ENCODE measurements around the gene SOBP.

Gene SOBP

DNA sequence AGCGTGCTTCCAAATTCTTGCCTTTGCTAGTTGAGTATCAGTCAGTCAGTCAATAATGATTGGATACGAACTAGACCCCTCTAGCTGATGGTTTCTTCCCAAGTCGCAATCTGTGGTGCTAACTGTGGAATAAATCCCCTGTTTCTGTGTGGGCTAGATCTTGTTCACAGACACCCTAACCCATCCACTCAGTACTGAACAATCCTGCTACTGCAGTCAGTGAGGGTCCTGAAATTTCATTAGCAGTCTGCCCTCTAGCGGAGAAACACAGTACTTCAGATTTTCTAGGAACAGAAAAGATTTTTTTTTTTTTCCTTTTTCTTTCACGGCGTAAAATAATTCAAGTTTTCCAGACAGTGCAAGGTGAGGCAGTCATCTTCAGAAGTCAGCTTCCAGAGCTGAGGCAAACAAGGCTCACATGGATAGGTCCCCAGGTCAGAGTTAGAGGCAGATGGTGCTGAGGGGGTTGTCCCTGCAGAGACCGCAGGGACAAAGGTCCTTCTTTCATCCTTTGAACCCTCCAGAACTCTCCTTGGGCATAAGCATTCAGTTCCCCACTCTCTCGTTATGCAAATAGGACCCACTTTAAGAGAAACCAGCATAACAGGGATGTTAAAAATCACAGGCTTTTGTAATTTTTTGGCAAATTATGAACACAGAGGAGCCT is 214.6 kb downstream of the SOBP start:
- Histone ChIP-seq H3K9me3 (ENCODE audit: insufficient read depth, low read length) (no peaks in the 10 kb centered on the region), H3K36me3 (ENCODE audit: insufficient read depth, insufficient read length, low read length) (no peaks in the 10 kb centered on the region), H3K4me1 (ENCODE audit: insufficient read depth, insufficient read length) (peaks cover 3% of the 10 kb centered on the region), H3K9ac (ENCODE audit: insufficient read length, low read depth) (no peak overlapping the region), H3K4me3 (ENCODE audit: insufficient read length, low read depth) (no peak overlapping the region), H3K27me3 (ENCODE audit: insufficient read depth, insufficient read length) (no peaks in the 10 kb centered on the region)
- TF ChIP-seq ZNF274 (IDR thresholded peaks at IDR 0.05; ENCODE audit: low read depth, low read length) (no peak), YY1 (IDR thresholded peaks at IDR 0.05; ENCODE audit: insufficient read depth, insufficient read length) (no peak), SUZ12 (IDR thresholded peaks at IDR 0.05; ENCODE audit: extremely low read depth, insufficient read depth, insufficient read length) (no peak)
- peak; percentile 27 for DNase-seq (ENCODE audit: low read depth, low spot score)

DNA sequence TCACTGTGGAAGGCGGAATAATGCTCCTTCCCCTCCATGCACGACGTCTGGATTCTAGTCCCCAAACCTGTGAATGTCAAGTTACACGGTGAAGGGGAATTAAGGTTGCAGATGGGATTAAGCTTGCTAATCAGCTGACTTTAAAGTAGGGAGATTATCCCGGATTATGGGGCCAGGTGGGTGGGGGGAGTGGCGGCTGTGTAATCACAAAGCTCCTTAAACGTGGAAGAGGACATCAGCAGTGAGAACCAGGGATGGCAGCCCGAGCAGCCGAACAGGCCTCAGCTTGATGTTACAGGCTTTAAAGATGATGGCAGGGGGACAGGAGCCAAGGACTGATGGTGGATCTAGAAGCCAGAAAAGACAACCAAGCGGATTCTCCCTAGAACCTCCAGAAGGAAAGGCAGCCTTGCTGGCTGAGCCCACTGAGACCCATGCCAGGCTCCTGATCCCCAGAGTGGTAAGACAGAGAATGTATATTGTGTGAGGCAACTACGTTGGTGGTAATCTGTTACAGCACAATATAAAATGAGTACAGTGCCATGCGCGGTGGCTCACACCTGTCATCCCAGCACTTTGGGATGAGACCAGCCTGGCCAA is 216.7 kb downstream of the SOBP start:
- TF ChIP-seq ZNF274 (IDR thresholded peaks at IDR 0.05; ENCODE audit: low read depth, low read length) (no peak), YY1 (IDR thresholded peaks at IDR 0.05; ENCODE audit: insufficient read depth, insufficient read length) (no peak), SUZ12 (IDR thresholded peaks at IDR 0.05; ENCODE audit: extremely low read depth, insufficient read depth, insufficient read length) (no peak)
- no peak for DNase-seq (ENCODE audit: low read depth, low spot score)
- Histone ChIP-seq H3K4me1 (ENCODE audit: insufficient read depth, insufficient read length) (no peaks in the 10 kb centered on the region), H3K9me3 (ENCODE audit: insufficient read depth, low read length) (no peaks in the 10 kb centered on the region), H3K27me3 (ENCODE audit: insufficient read depth, insufficient read length) (no peaks in the 10 kb centered on the region), H3K36me3 (ENCODE audit: insufficient read depth, insufficient read length, low read length) (no peaks in the 10 kb centered on the region), H3K9ac (ENCODE audit: insufficient read length, low read depth) (no peak overlapping the region), H3K4me3 (ENCODE audit: insufficient read length, low read depth) (no peak overlapping the region)

DNA sequence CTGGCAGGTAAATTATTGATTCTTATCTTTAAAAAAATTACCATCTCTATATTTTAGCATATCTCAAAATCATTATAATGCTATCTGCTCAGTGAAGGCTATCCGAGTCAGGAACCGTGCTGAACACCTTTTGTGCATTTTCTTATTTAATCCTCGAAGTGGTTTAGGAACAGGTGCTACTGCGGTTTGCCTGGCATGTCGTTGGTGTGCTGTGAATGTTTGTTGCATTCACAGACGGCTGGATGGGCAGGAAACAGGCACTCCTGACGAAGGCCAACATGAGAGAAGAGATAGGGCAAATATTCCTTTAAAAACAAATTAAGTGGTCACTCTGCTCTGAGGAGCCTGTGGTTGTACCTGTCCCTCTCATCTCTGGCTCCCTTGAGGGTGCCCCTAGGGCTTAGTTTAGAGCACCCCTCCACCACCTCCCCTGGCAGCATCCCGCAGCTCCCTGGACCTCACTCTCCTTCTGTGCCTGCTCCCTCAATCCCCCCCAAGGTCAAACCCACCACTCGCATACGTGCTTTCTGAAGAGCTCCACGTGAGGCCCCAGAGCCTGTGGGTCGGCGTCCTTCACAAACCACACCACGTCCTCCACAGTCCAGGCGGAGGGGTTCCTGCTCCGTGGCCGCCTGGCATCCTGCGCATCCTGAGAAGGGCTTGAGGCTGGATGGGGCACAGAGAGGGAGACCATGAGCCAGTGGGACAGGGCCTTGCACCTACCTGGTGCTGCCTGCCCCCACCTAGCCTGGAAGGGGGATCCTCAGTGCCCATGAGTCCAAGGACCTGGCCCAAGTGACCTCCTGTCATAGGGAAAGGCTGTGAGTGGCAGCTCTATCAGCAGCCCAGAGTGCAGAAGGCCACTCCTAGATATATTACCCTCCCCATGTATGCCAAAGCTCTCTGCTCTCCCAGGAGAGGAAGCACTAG is 217.7 kb downstream of the SOBP start:
- Histone ChIP-seq H3K4me3 (ENCODE audit: insufficient read length, low read depth) (no peak overlapping the region), H3K9me3 (ENCODE audit: insufficient read depth, low read length) (no peaks in the 10 kb centered on the region), H3K4me1 (ENCODE audit: insufficient read depth, insufficient read length) (no peaks in the 10 kb centered on the region), H3K27me3 (ENCODE audit: insufficient read depth, insufficient read length) (no peaks in the 10 kb centered on the region), H3K36me3 (ENCODE audit: insufficient read depth, insufficient read length, low read length) (no peaks in the 10 kb centered on the region), H3K9ac (ENCODE audit: insufficient read length, low read depth) (no peak overlapping the region)
- DNase-seq (ENCODE audit: low read depth, low spot score) = no peak
- TF ChIP-seq YY1 (IDR thresholded peaks at IDR 0.05; ENCODE audit: insufficient read depth, insufficient read length) (no peak), SUZ12 (IDR thresholded peaks at IDR 0.05; ENCODE audit: extremely low read depth, insufficient read depth, insufficient read length) (no peak), ZNF274 (IDR thresholded peaks at IDR 0.05; ENCODE audit: low read depth, low read length) (no peak)

DNA sequence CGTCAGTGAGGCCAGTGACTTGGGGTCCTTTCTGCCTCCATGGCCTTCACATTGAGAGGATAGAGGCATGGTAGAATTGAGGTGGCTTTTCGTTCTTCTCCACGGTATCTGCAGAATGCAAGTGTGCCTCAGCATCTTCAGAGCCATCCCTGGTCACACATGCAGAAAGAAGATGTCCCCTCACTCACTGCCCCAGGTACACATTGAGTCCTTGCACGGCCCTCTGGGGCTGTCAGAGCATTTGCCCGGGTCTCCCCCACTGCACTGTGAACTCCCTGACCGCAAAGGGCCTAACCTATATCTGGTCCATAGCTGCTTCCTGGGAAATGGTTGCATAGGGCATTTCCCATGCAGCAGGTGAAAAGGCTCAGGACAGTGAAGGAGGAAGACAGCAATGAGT is 218.5 kb downstream of the SOBP start:
- no peaks in the 10 kb centered on the region for H3K27me3 ChIP-seq (ENCODE audit: insufficient read depth, insufficient read length)
- no peak overlapping the region for H3K9ac ChIP-seq (ENCODE audit: insufficient read length, low read depth)
- H3K4me1 ChIP-seq (ENCODE audit: insufficient read depth, insufficient read length) = no peaks in the 10 kb centered on the region
- H3K9me3 ChIP-seq (ENCODE audit: insufficient read depth, low read length) = no peaks in the 10 kb centered on the region
- no peak overlapping the region for H3K4me3 ChIP-seq (ENCODE audit: insufficient read length, low read depth)
- no peaks in the 10 kb centered on the region for H3K36me3 ChIP-seq (ENCODE audit: insufficient read depth, insufficient read length, low read length)
- TF ChIP-seq SUZ12 (IDR thresholded peaks at IDR 0.05; ENCODE audit: extremely low read depth, insufficient read depth, insufficient read length) (no peak), YY1 (IDR thresholded peaks at IDR 0.05; ENCODE audit: insufficient read depth, insufficient read length) (no peak), ZNF274 (IDR thresholded peaks at IDR 0.05; ENCODE audit: low read depth, low read length) (no peak)
- DNase-seq (ENCODE audit: low read depth, low spot score) = no peak

DNA sequence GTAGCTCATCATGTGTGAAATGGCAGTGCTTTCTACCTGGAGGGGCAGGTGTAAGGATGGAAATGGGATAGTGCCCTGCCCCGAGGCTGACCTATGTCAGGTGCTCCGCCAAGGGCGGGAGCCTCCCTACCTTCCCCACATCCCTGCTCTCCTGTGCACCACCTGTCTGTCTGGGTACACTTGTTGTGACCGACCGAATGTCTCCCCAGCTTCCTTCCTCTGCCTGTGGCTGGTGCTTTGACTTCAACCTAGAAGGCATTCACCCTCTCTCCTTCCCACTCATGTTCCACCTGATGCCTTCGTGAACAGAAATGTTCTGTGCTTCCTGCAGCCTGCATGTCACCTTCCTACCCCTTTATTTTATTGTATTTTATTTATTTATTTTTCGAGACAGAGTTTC is 219.4 kb downstream of the SOBP start:
- H3K9ac ChIP-seq (ENCODE audit: insufficient read length, low read depth) = no peak overlapping the region
- TF ChIP-seq ZNF274 (IDR thresholded peaks at IDR 0.05; ENCODE audit: low read depth, low read length) (no peak), SUZ12 (IDR thresholded peaks at IDR 0.05; ENCODE audit: extremely low read depth, insufficient read depth, insufficient read length) (no peak), YY1 (IDR thresholded peaks at IDR 0.05; ENCODE audit: insufficient read depth, insufficient read length) (no peak)
- H3K9me3 ChIP-seq (ENCODE audit: insufficient read depth, low read length) = no peaks in the 10 kb centered on the region
- no peak overlapping the region for H3K4me3 ChIP-seq (ENCODE audit: insufficient read length, low read depth)
- no peaks in the 10 kb centered on the region for H3K36me3 ChIP-seq (ENCODE audit: insufficient read depth, insufficient read length, low read length)
- H3K27me3 ChIP-seq (ENCODE audit: insufficient read depth, insufficient read length) = no peaks in the 10 kb centered on the region
- H3K4me1 ChIP-seq (ENCODE audit: insufficient read depth, insufficient read length) = no peaks in the 10 kb centered on the region
- no peak for DNase-seq (ENCODE audit: low read depth, low spot score)
